Caco-2 (cell line): ENCODE results near the gene SIM2. TPM values are rescaled to one million over a fixed set of nuclear protein-coding genes. Genes with fewer than 3 reads are reported as not detected.

Experiments used
- BruUV-seq: library from RNA; stranded (reverse); fragments of 400-500 nt; replicated peaks from 2 replicates; lab custom pipeline; 2021; lab: Mats Ljungman, UMichigan
- CTCF ChIA-PET: fragments of 300-600 bp; sonication (Branson Sonifier 250); formaldehyde crosslinking; loops from one replicate; lab custom pipeline; 2022; ENCODE audit warnings: antibody characterized with exemption; lab: Charles Lee
- POLR2A ChIA-PET: fragments of 300-600 bp; sonication (Branson Sonifier 250); formaldehyde crosslinking; loops from one replicate; lab custom pipeline; 2022; ENCODE audit warnings: antibody characterized with exemption; lab: Charles Lee
- DNase-seq, 2 experiments: peaks; one replicate each; pipeline versions ENCODE4 v3.0.0 to v3.0.0-alpha.2; 2020 to 2022
- H3K27me3 ChIP-seq: replicated peaks from 2 replicates; pipeline ENCODE4 v1.6.0; 2011; ENCODE audit warnings: low read length; ENCODE audit not compliant: control insufficient read depth, insufficient read depth
- H3K36me3 ChIP-seq: 2 replicates; pipeline ENCODE4 v1.5.1; 2011; ENCODE audit warnings: low read length; ENCODE audit not compliant: control insufficient read depth, insufficient read depth
- H3K4me1 ChIP-seq: fragments of 250-450 bp; sonication (Bioruptor Pico); 2 replicates; pipeline ENCODE4 v1.5.1; 2020; ENCODE audit warnings: mild to moderate bottlenecking
- H3K4me3 ChIP-seq: 2 replicates; pipeline ENCODE4 v1.5.1; 2011; ENCODE audit warnings: low read depth, mild to moderate bottlenecking, control low read depth, low read length
- H3K9me3 ChIP-seq: fragments of 250-450 bp; sonication (Bioruptor Pico); 2 replicates; pipeline ENCODE4 v1.5.1; 2020; ENCODE audit warnings: mild to moderate bottlenecking, moderate library complexity
- H3K27ac Mint-ChIP-seq: one replicate; pipeline ENCODE4 v1.8.0; 2022; ENCODE audit warnings: mixed read lengths; ENCODE audit not compliant: unreplicated experiment
- H3K27me3 Mint-ChIP-seq: one replicate; pipeline ENCODE4 v1.8.0; 2022; ENCODE audit warnings: mixed read lengths; ENCODE audit not compliant: insufficient read depth, unreplicated experiment
- H3K36me3 Mint-ChIP-seq: one replicate; pipeline ENCODE4 v1.8.0; 2022; ENCODE audit warnings: mild to moderate bottlenecking, mixed read lengths; ENCODE audit not compliant: insufficient read depth, unreplicated experiment
- H3K4me1 Mint-ChIP-seq: one replicate; pipeline ENCODE4 v1.8.0; 2022; ENCODE audit warnings: low read depth, mixed read lengths; ENCODE audit not compliant: unreplicated experiment
- H3K4me3 Mint-ChIP-seq: one replicate; pipeline ENCODE4 v1.8.0; 2022; ENCODE audit warnings: mild to moderate bottlenecking, moderate library complexity, mixed read lengths; ENCODE audit not compliant: unreplicated experiment
- H3K9me3 Mint-ChIP-seq: one replicate; pipeline ENCODE4 v1.8.0; 2022; ENCODE audit warnings: mixed read lengths; ENCODE audit not compliant: unreplicated experiment
- intact Hi-C: fragments of 100-400 bp; cut with micrococcal nuclease; formaldehyde crosslinking; loops from one replicate; pipeline ENCODE4 v1.10.0; 2022; ENCODE audit not compliant: unreplicated experiment
- total RNA-seq: library from RNA; stranded (reverse); gene quantifications from 2 replicates; pipeline ENCODE4 v1.2.3, GENCODE V29; 2022
- TF ChIP-seq, protein P1 (sequence below), 2 experiments: fragments of 200-600 bp in 1 of 2; IDR thresholded peaks; 1 replicate in 1 of 2; 2 replicates in 1 of 2; pipeline versions ENCODE4 v1.5.1 to v1.8.0; 2011 to 2022; ENCODE audit warnings: antibody characterized with exemption in 1 of 2, control low read depth in 1 of 2, inconsistent platforms in 1 of 2, low read depth in 1 of 2, low read length in 1 of 2, mild to moderate bottlenecking in 1 of 2, moderate library complexity in 1 of 2; ENCODE audit not compliant: insufficient read depth in 1 of 2, severe bottlenecking in 1 of 2, unreplicated experiment in 1 of 2

Gene SIM2
- total RNA-seq, 1 experiment from 2014 or later: 9.4 TPM

- no peaks in the 10 kb centered on the region for H3K27me3 ChIP-seq
- CTCF ChIA-PET: no interaction called here
- no peaks in the 10 kb centered on the region for H3K27me3 Mint-ChIP-seq
These were observed 6.2 kb downstream of the SIM2 start for GRCh38 chr21:36704958-36705678.

GRCh38 chr21:36705679-36706481 lies 7.0 kb downstream of the SIM2 start:
- Mint-ChIP-seq H3K4me1 (no peaks in the 10 kb centered on the region), H3K4me3 (no peak overlapping the region), H3K9me3 (no peaks in the 10 kb centered on the region), H3K27ac (no peak overlapping the region), H3K27me3 (no peaks in the 10 kb centered on the region), H3K36me3 (no peaks in the 10 kb centered on the region)
- H3K4me1 ChIP-seq: no peaks in the 10 kb centered on the region
- POLR2A ChIA-PET: no interaction called here
- no peaks in the 10 kb centered on the region for H3K27me3 ChIP-seq
- CTCF ChIA-PET: no interaction called here
- TF ChIP-seq, protein P1, sequence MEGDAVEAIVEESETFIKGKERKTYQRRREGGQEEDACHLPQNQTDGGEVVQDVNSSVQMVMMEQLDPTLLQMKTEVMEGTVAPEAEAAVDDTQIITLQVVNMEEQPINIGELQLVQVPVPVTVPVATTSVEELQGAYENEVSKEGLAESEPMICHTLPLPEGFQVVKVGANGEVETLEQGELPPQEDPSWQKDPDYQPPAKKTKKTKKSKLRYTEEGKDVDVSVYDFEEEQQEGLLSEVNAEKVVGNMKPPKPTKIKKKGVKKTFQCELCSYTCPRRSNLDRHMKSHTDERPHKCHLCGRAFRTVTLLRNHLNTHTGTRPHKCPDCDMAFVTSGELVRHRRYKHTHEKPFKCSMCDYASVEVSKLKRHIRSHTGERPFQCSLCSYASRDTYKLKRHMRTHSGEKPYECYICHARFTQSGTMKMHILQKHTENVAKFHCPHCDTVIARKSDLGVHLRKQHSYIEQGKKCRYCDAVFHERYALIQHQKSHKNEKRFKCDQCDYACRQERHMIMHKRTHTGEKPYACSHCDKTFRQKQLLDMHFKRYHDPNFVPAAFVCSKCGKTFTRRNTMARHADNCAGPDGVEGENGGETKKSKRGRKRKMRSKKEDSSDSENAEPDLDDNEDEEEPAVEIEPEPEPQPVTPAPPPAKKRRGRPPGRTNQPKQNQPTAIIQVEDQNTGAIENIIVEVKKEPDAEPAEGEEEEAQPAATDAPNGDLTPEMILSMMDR (IDR thresholded peaks at IDR 0.05; ENCODE audit: insufficient read depth in 1 of 2, low read depth in 1 of 2, low read length in 1 of 2, severe bottlenecking in 1 of 2, unreplicated experiment in 1 of 2): no peak
- H3K36me3 ChIP-seq: no peaks in the 10 kb centered on the region
- H3K4me3 ChIP-seq: no peak overlapping the region
- BruUV-seq: no TSS peak
- intact Hi-C loops: no loop called here
- H3K9me3 ChIP-seq: no peaks in the 10 kb centered on the region
- no peak for DNase-seq

More at GRCh38 chr21:36704958-36705678, 6.2 kb downstream of the SIM2 start:
- no peaks in the 10 kb centered on the region for H3K36me3 Mint-ChIP-seq
- H3K4me1 ChIP-seq: no peaks in the 10 kb centered on the region
- intact Hi-C loops: no loop called here
- POLR2A ChIA-PET: no interaction called here
- no peaks in the 10 kb centered on the region for H3K9me3 ChIP-seq
- no peaks in the 10 kb centered on the region for H3K36me3 ChIP-seq
- TF ChIP-seq, protein P1 (IDR thresholded peaks at IDR 0.05; ENCODE audit: insufficient read depth in 1 of 2, low read depth in 1 of 2, low read length in 1 of 2, severe bottlenecking in 1 of 2, unreplicated experiment in 1 of 2): no peak
- no peak overlapping the region for H3K4me3 Mint-ChIP-seq
- no peak overlapping the region for H3K4me3 ChIP-seq
- BruUV-seq: no TSS peak
- H3K9me3 Mint-ChIP-seq: no peaks in the 10 kb centered on the region
- no peak overlapping the region for H3K27ac Mint-ChIP-seq
- peaks cover 6% of the 10 kb centered on the region for H3K4me1 Mint-ChIP-seq
- DNase-seq: no peak

DNA sequence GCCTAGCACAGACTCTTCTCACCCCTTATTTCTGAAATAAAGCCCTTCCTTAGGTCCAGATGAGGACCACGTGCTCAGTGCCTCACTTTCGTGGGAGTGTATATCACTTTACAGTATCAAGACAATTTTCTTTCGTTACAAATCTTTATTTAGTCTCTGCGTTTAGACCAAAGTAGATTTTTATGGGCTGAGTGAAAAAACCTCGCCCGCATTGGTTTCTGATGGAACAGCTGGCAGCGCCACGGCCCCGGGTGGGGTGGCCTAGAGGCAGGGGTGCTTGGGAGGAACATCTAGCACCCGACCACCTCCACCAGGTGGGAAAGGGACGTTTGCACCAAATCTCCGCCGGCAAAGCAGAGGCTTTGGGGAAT lies 7.6 kb downstream of the SIM2 start:
- no TSS peak for BruUV-seq
- POLR2A ChIA-PET: interaction anchor here (0.6 kb wide), 1 partner anchor 387 kb away, joined by 4 read pairs; no protein-coding TSS in a partner anchor
- Mint-ChIP-seq H3K4me1 (no peaks in the 10 kb centered on the region), H3K4me3 (no peak overlapping the region), H3K36me3 (no peaks in the 10 kb centered on the region), H3K9me3 (no peaks in the 10 kb centered on the region), H3K27ac (no peak overlapping the region), H3K27me3 (no peaks in the 10 kb centered on the region)
- Histone ChIP-seq H3K36me3 (no peaks in the 10 kb centered on the region), H3K27me3 (no peaks in the 10 kb centered on the region), H3K9me3 (no peaks in the 10 kb centered on the region), H3K4me1 (no peaks in the 10 kb centered on the region), H3K4me3 (no peak overlapping the region)
- TF ChIP-seq, protein P1 (IDR thresholded peaks at IDR 0.05; ENCODE audit: insufficient read depth in 1 of 2, low read depth in 1 of 2, low read length in 1 of 2, severe bottlenecking in 1 of 2, unreplicated experiment in 1 of 2): no peak
- no peak for DNase-seq
- intact Hi-C loops: no loop called here
- CTCF ChIA-PET: no interaction called here
